Measurements from ENCODE around the gene CLCA1. TPM values are rescaled to one million over a fixed set of nuclear protein-coding genes. Genes with fewer than 3 reads are reported as not detected.

Gene CLCA1
- total RNA-seq, 1 experiment from 2014 or later = not detected

DNA sequence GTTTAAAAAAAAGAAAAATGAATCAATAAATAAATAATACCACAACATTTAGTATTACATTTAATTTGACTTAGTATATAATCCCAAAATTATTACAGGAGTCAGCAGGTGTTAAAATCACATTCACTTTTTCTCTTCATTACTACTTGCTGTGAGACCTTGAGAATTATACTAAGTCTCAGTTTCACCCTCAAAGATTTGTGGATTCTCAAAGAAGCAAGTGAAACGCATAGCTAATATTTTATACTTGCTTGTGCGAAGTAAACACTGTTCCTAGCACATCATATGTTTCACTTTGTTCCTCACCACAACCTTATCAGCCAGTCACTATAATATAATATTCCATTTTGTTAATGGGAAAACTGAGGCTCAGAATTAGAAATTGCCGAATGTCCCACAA, 4.0 kb downstream of the CLCA1 start:
- Histone ChIP-seq H3K27ac (ENCODE audit: insufficient read length, low read depth, low read length) (no peak overlapping the region), H2BK5ac (ENCODE audit: insufficient read length, low read length) (no peak overlapping the region), H3K4ac (ENCODE audit: low read depth, low read length) (no peak overlapping the region), H2BK120ac (ENCODE audit: low read depth, low read length, poor library complexity, severe bottlenecking) (no peak overlapping the region), H3K18ac (ENCODE audit: insufficient read length, low read depth, low read length) (no peak overlapping the region), H2AFZ (ENCODE audit: low read length) (no peak overlapping the region), H2BK15ac (ENCODE audit: low read depth, low read length) (no peak overlapping the region), H4K20me1 (ENCODE audit: control insufficient read depth, insufficient read depth, insufficient read length) (no peaks in the 10 kb centered on the region), H3K79me2 (ENCODE audit: insufficient read depth, low read length) (no peaks in the 10 kb centered on the region), H3K23me2 (ENCODE audit: insufficient read length, low read depth, low read length, poor library complexity, severe bottlenecking) (no peaks in the 10 kb centered on the region), H2BK20ac (ENCODE audit: low read depth, low read length, poor library complexity, severe bottlenecking) (no peak overlapping the region), H3K9me3 (ENCODE audit: control insufficient read depth, low read depth, low read length) (no peaks in the 10 kb centered on the region), H2AK5ac (ENCODE audit: insufficient read length, low read length) (no peak overlapping the region), H4K91ac (ENCODE audit: insufficient read length, low read depth, low read length) (no peak overlapping the region), H3K4me1 (ENCODE audit: insufficient read depth, low read length) (no peaks in the 10 kb centered on the region), H3K79me1 (ENCODE audit: insufficient read depth, low read depth, low read length, poor library complexity, severe bottlenecking) (no peaks in the 10 kb centered on the region), H3K9ac (ENCODE audit: extremely low read depth, insufficient read length, low read length) (no peak overlapping the region), H3K23ac (ENCODE audit: insufficient read length, low read depth, low read length) (no peak overlapping the region), H3K27me3 (ENCODE audit: insufficient read depth, low read length) (no peaks in the 10 kb centered on the region), H4K8ac (replicated peaks; ENCODE audit: insufficient read length, low read depth, low read length) (no peak overlapping the region), H3K56ac (ENCODE audit: insufficient read length, low read depth, low read length) (no peak overlapping the region), H3K14ac (ENCODE audit: insufficient read depth, low read length) (no peak overlapping the region), H3T11ph (ENCODE audit: low read length) (no peak overlapping the region), H3K4me2 (ENCODE audit: insufficient read depth, insufficient read length, low read length) (no peak overlapping the region), H2BK12ac (ENCODE audit: insufficient read length, low read depth, low read length) (no peak overlapping the region), H4K5ac (ENCODE audit: insufficient read length, low read depth, low read length) (no peak overlapping the region)
- Mint-ChIP-seq H3K36me3 (ENCODE audit: insufficient read depth in 1 of 3, low read depth in 3 of 3) (no peaks in the 10 kb centered on the region), H3K9me3 (no peaks in the 10 kb centered on the region), H3K4me3 (no peak overlapping the region), H3K27me3 (ENCODE audit: low read depth) (peaks cover 2% of the 10 kb centered on the region; the same call in 1 of the 2 replicates), H3K4me1 (peaks cover 5 to 6% of the 10 kb centered on the region in 2 experiments; a peak in 3 of 4 replicates), H3K27ac (no peak overlapping the region)
- DNase-seq = no peak
- no peak for TF ChIP-seq CTCF (conservative IDR thresholded peaks at IDR 0.05)
- no CpG with 5 or more reads among the region's 3 CpGs for WGBS (ENCODE audit: extremely low coverage, insufficient read length, low lambda C conversion rate)

All from H9 (cell line).